CD4-positive, alpha-beta T cell treated with Interleukin-6 at 100 ng/mL for 8 hours (primary cell): Measurements from ENCODE around the gene MLC1.

Experiments
- DNase-seq: peaks from one replicate; pipeline ENCODE4 v3.0.0-alpha.2; 2020; ENCODE audit warnings: mixed read lengths, low spot score

MLC1 gene

GRCh38 chr22:50035976-50036724, 49.1 kb downstream of the MLC1 start:
- DNase-seq, result no peak

GRCh38 chr22:50035131-50035881, 49.9 kb downstream of the MLC1 start:
- no peak for DNase-seq

DNA sequence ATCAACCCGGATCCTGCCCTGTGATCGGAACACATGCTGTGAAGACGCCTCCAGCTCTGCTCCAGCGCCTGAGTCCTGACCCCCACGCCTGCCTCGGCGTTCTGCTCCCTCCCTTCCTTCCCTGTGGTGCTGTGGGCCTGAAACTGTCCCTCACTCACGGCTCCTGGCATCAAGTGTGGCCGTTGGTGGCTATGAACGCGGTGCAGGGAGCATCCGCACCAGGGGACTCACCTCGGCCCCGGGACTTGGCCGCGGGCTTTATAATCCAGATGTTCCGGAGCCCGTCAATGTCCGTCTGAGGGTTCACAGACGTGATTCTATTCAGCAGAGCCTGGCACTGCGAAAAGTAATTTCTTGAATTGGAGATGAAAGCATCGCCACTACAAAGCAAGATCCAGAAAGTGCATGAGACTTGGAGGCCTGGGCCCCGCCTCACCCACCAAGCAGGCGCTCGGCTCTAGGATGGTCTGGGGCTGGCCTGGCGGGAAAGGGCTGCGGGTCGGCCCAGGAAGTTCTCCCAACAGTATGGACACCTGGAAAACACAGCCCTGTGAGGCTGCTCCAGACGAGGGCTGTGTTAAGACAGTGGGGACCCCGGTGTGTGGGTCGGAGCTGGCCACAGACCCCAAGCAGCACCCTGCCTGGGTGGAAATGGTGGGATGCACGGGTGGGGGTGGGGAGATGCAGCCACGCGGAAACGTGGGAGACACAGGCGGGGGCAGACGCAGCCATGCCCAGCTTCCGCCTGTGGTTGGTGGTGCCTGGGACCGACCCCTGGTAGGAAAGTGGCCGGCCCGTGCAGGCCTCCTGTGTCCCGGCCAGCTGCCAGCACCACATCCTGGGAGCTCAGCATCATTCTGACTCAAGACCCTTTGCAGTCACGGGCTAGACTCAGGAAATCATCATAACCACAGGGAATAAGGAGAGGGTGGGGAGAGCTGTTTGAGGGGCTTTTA, 50.8 kb downstream of the MLC1 start:
- no peak for DNase-seq

DNA sequence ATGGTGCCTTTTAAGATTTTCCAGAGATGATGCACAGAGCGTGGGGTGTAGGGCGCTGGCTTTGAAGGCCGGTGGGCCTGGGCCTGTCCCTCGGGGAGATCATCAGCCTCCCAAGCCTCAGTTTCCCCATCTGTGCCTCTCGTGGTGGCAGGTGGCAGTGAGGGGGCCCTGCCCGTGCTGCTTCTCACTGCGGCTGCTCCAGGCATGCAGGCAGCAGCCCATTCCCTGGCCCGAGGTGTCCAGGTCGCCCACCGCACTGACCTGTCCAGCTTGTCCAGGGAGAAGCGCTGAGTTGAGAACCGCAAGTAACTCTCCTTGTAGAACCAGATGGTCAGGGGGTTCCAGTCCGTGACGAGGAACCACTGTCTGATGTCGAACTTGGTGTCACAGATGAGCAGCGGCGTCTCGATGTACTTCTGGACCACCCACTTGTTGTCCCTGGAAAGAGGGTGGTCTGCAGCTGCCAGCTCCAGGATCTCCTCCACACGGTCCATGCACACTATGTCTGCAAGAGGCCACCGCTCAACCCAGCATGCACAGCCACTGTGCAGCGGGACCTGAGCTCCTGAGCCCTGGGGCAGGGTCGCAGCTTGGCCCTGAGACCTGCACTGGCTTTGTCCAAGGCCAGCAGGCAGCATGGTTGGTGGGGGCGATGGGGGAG, 52.2 kb downstream of the MLC1 start:
- DNase-seq, result no peak

- DNase-seq, result no peak
Observed at GRCh38 chr22:50032109-50032871, 52.9 kb downstream of the MLC1 start.

GRCh38 chr22:50031189-50032091, 53.8 kb downstream of the MLC1 start:
- no peak for DNase-seq

GRCh38 chr22:50030297-50031188, 54.7 kb downstream of the MLC1 start:
- DNase-seq, result peak; percentile 84

DNA sequence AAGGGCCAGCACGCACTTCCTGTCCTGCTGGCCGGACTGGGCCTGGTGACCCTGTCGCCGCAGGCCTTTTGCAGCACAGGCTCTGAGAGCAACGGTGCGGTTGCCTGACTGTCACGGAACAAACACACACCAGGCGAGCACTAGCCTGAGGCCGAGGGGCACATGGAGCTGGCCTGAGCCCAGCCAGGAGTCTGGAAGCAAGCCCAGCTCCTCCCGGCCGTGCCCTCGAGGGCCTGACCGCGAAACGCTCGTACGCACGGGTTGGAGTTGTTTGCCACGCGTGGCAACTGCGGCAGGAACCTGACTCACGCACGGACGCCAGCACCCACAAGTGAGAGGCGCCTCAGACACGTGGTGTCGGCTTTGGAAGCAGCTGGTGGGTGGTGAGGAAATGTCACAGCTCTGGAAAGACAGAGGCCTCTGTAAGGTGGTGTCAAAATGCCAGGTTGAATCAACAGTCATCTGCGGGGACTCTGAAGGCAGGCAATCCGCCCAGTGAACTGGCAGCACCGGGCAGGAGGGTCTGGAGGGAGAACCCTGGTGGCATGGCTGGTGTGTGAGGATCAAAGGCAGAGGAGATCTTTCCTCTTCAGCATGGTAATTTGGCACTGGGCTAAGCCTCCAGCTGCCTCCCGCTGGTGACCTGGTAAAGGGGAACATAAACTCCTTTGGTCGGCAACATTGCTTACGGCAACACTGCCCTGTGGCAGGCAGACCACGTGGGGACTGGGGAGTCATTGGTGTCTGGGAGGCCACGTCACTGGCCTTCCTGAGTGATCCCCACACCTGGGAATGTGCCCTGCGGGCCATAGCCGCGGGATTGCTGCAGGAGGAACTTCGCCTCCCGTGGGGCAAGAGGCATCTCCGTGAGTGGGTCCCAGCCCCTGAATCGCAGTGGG, 57.3 kb downstream of the MLC1 start:
- peak; percentile 47 for DNase-seq

- no peak for DNase-seq
Observed at GRCh38 chr22:50025993-50026392, 59.2 kb downstream of the MLC1 start.

GRCh38 chr22:50022171-50022819, 62.9 kb downstream of the MLC1 start:
- DNase-seq, result no peak

DNA sequence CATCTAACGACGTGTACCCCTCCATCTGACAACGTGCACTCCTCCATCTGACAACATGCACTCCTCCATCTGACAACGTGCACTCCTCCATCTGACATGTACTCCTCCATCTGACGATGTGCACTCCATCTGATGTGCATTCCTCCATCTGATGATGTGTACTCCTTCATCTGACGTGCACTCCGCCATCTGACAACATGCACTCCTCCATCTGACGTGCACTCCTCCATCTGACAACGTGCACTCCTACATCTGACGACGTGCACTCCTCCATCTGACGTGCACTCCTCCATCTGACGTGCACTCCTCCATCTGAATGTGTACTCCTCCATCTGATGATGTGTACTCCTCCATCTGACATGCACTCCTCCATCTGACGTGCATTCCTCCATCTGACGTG, 64.6 kb downstream of the MLC1 start:
- DNase-seq, result no peak

DNA sequence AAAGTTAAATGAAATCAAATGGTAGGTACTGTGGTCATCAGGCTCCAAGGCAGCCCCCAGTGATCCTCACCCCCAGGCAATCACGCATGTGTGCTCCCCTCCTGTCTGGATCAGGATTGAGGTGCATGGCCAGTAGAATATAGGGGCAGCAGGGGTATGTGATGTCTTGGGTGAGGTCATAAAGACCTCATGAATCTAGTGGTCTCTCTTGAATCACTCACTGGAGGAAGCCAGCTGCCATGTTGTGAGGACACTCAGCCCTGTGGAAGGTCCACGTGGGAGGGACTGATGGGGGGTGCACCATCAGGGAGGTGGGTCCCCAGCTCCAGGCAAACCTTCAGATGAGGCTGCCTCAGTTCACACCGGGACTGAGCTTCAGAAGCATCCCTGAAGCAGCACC, 65.9 kb downstream of the MLC1 start:
- no peak for DNase-seq

DNA sequence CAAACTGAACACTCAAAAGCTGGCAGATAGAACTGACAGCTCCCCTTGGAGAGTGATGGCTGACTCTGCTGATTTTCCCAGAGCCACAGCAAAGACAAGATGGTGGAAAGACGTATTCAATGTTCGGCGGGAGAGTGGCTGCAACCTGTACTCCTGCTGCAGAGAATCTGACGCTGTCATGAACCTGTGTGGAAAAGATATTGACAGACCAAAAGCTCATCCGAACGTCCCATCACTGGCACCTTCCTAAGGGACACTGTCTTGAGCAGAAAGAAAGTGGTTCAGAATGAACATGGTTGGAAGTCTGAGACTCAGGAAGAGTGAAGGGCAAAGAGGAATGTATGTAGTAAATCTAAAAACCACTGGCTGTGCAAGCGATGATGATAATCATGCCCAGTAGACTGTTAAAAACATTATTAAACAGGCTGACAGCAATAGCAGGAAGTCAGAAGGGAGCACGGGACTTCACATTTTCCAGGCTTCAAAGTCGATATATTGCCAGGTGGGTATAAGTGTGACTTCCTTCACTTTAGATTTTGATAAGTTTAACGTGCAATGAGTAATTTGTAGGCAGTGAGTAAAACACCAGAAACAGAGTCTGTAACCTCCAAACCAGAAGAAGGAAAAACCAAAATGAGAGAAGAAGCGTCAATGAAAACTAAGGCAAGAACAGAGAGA, 66.5 kb downstream of the MLC1 start:
- DNase-seq, result peak; percentile 61

- DNase-seq, result no peak
Observed at GRCh38 chr22:50017701-50018224, 67.5 kb downstream of the MLC1 start.

DNA sequence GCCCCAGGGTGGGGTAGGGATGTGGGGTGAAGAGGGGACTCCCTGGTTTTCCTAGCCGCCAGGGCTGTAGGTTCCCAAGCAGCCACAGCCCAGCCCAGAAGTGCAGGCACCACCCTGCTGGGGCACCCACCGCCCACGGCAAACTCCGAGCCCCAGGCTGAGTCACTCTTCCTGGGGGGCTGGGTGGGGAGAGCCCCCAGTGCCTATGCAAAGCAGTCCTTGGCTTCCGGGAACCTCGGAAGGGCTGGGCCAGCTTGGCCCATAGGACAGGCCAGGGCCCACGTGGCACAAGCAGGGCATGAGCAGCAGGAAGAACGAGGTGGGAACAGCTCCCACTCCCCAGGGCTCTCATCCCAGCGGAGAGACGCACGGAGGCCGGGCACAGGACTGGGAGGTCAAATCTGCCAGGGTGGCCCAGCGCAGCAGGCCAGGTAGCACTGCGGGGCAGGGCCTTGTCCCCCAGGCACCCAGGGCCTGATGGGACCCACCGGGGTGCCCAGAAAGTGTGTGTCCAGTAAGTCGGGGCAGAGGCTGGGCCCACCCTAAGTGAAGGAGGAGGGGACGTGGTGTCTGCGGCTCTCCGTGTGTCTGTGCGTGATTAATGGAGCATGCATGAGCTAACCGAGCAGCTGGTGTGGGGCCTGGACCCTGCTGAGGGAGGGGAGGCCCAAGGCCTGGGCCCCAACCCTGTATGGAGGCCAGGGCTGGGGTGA, 68.1 kb downstream of the MLC1 start:
- peak; percentile 50 for DNase-seq
